ENCODE results near the gene ATP5PD.

Gene ATP5PD

GRCh38 chr17:75081611-75082540, 35.1 kb upstream of the ATP5PD start:
- no peak for TF ChIP-seq CTCF (IDR thresholded peaks at IDR 0.05; ENCODE audit: low read depth, low read length)
- DNase-seq (ENCODE audit: extremely low read depth, low read depth), result no peak

GRCh38 chr17:75079023-75079373, 32.2 kb upstream of the ATP5PD start:
- TF ChIP-seq CTCF (IDR thresholded peaks at IDR 0.05; ENCODE audit: low read depth, low read length), result no peak
- DNase-seq (ENCODE audit: extremely low read depth, low read depth), result no peak

GRCh38 chr17:75078284-75079022, 31.7 kb upstream of the ATP5PD start:
- TF ChIP-seq CTCF (IDR thresholded peaks at IDR 0.05; ENCODE audit: low read depth, low read length), result no peak
- DNase-seq (ENCODE audit: extremely low read depth, low read depth), result peak; percentile 18

- DNase-seq (ENCODE audit: extremely low read depth, low read depth), result no peak
- no peak; the same call in none of the 2 replicates for TF ChIP-seq CTCF (IDR thresholded peaks at IDR 0.05; ENCODE audit: low read depth, low read length)
These were observed 30.9 kb upstream of the ATP5PD start for GRCh38 chr17:75077496-75078283.

GRCh38 chr17:75077072-75077495, 30.3 kb upstream of the ATP5PD start:
- DNase-seq (ENCODE audit: extremely low read depth, low read depth), result no peak
- TF ChIP-seq CTCF (IDR thresholded peaks at IDR 0.05; ENCODE audit: low read depth, low read length), result no peak

GRCh38 chr17:75075597-75076336, 29.0 kb upstream of the ATP5PD start:
- TF ChIP-seq CTCF (IDR thresholded peaks at IDR 0.05; ENCODE audit: low read depth, low read length), result no peak
- DNase-seq (ENCODE audit: extremely low read depth, low read depth), result no peak

Data from AG09319 (cell line).